GM12872 (cell line): ENCODE measurements around the gene ATG4A.

Experiments
- CTCF ChIP-seq: IDR thresholded peaks from 3 replicates; pipeline ENCODE4 v1.5.1; 2011; ENCODE audit warnings: low read depth, mild to moderate bottlenecking, low read length, moderate library complexity; ENCODE audit not compliant: insufficient read depth

ATG4A gene

GRCh38 chrX:108160309-108160708 lies 68.7 kb downstream of the ATG4A start:
- no peak for TF ChIP-seq CTCF

GRCh38 chrX:108162265-108162664 lies 70.7 kb downstream of the ATG4A start:
- no peak for TF ChIP-seq CTCF

- no peak for TF ChIP-seq CTCF
Measured at GRCh38 chrX:108163333-108164082, 71.9 kb downstream of the ATG4A start.

- TF ChIP-seq CTCF: peak; percentile 34; the same call in 2 of the 3 replicates
Measured at GRCh38 chrX:108165383-108166111, 74.0 kb downstream of the ATG4A start.

GRCh38 chrX:108167211-108167872 lies 75.8 kb downstream of the ATG4A start:
- no peak for TF ChIP-seq CTCF

GRCh38 chrX:108168961-108169740 lies 77.6 kb downstream of the ATG4A start:
- TF ChIP-seq CTCF: no peak
